Neural progenitor cell (in vitro differentiated cells): Measurements from ENCODE around the gene GALE. TPM values are rescaled to one million over a fixed set of nuclear protein-coding genes. Genes with fewer than 3 reads are reported as not detected.
"Not testable (repeated sequence)": the region's sequence is repeated elsewhere in the genome, so short reads cannot be mapped to it uniquely, and the experiment has no call there.

Source experiments
- DNase-seq: peaks from one replicate; pipeline ENCODE4 v3.0.0-alpha.2; 2016; ENCODE audit warnings: low spot score
- H2AFZ ChIP-seq: fragments of 200-600 bp; sonication (generic); replicated peaks from 2 replicates; pipeline ENCODE4 v1.6.1; 2016; ENCODE audit warnings: antibody characterized with exemption
- H3F3A ChIP-seq: fragments of 200-600 bp; sonication (generic); 2 replicates; pipeline ENCODE4 v1.6.1; 2016; ENCODE audit warnings: antibody characterized with exemption, low read depth
- H3K27ac ChIP-seq: fragments of 200-600 bp; sonication (generic); 2 replicates; pipeline ENCODE4 v1.5.1; 2016; ENCODE audit warnings: mild to moderate bottlenecking
- H3K27me3 ChIP-seq: fragments of 200-600 bp; sonication (generic); 2 replicates; pipeline ENCODE4 v1.6.1; 2016; ENCODE audit warnings: mild to moderate bottlenecking, moderate library complexity
- H3K36me3 ChIP-seq: fragments of 200-600 bp; sonication (generic); 2 replicates; pipeline ENCODE4 v1.5.1; 2016
- H3K4me1 ChIP-seq: fragments of 200-600 bp; sonication (generic); 2 replicates; pipeline ENCODE4 v1.6.1; 2016; ENCODE audit warnings: mixed run types
- H3K4me2 ChIP-seq: fragments of 200-600 bp; sonication (generic); 2 replicates; pipeline ENCODE4 v1.6.1; 2016
- H3K4me3 ChIP-seq: fragments of 200-600 bp; sonication (generic); 2 replicates; pipeline ENCODE4 v1.5.1; 2016
- H3K79me2 ChIP-seq: fragments of 200-600 bp; sonication (generic); 2 replicates; pipeline ENCODE4 v1.6.1; 2016; ENCODE audit warnings: low read depth
- H3K9ac ChIP-seq: fragments of 200-600 bp; sonication (generic); 2 replicates; pipeline ENCODE4 v1.6.1; 2016
- H3K9me3 ChIP-seq: fragments of 200-600 bp; sonication (generic); 2 replicates; pipeline ENCODE4 v1.5.1; 2016; ENCODE audit warnings: low read depth
- H4K20me1 ChIP-seq: fragments of 200-600 bp; sonication (generic); 2 replicates; pipeline ENCODE4 v1.6.1; 2016; ENCODE audit warnings: low read depth
- H3K27ac Mint-ChIP-seq: 3 replicates; pipeline ENCODE4 v1.8.0; 2021; ENCODE audit warnings: mixed read lengths
- H3K27me3 Mint-ChIP-seq: 2 replicates; pipeline ENCODE4 v1.8.0; 2022; ENCODE audit warnings: low read depth, mild to moderate bottlenecking, inconsistent platforms, moderate library complexity, mixed read lengths; ENCODE audit not compliant: insufficient read depth
- H3K36me3 Mint-ChIP-seq: 3 replicates; pipeline ENCODE4 v1.8.0; 2021; ENCODE audit warnings: mixed read lengths
- H3K4me1 Mint-ChIP-seq: 3 replicates; pipeline ENCODE4 v1.8.0; 2021; ENCODE audit warnings: mixed read lengths
- H3K4me3 Mint-ChIP-seq: 3 replicates; pipeline ENCODE4 v1.8.0; 2021; ENCODE audit warnings: mild to moderate bottlenecking, moderate library complexity, mixed read lengths
- H3K9me3 Mint-ChIP-seq: 3 replicates; pipeline ENCODE4 v1.8.0; 2020; ENCODE audit warnings: mixed read lengths
- EZH2 ChIP-seq: fragments of 200-600 bp; sonication (generic); IDR thresholded peaks from 2 replicates; pipeline ENCODE4 v1.6.1; 2017; ENCODE audit warnings: antibody characterized with exemption, mild to moderate bottlenecking, moderate library complexity
- EZH2phosphoT487 ChIP-seq: fragments of 200-600 bp; sonication (generic); IDR thresholded peaks from 2 replicates; pipeline ENCODE4 v1.6.1; 2017; ENCODE audit warnings: antibody characterized with exemption
- total RNA-seq: library from RNA; depleted of rRNA; stranded (reverse); fragments of >200 nt; gene quantifications from 2 replicates; pipeline ENCODE4 v1.2.3, GENCODE V29; 2015; ENCODE audit warnings: low replicate concordance
- TF ChIP-seq, protein P1 (sequence below): fragments of 200-600 bp; sonication (generic); IDR thresholded peaks from 2 replicates; pipeline ENCODE4 v1.5.1; 2017; ENCODE audit warnings: antibody characterized with exemption, mild to moderate bottlenecking

The GALE gene
- total RNA-seq, 1 donor from 2014 or later = 15.6 TPM

DNA sequence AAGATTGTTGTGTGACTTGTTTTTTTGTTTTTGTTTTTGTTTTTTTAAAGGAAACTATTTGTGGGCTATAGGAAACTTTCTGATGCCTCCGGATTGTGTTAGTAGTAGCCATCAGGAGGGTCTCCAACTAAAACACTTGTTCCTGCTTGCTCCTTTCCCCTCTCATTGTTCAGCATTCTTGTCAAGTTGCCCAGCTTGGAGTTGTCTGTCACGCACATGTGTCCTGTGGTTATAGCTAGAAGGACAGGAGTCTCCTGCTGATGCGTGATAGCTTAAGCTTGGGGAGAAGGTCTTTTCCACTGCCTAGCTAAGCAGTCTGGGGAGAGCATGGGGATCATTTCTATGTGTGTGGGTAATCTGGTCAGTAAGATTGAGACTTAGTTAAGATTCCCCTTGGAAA, 12.9 kb downstream of the GALE start:
- H3K4me3 ChIP-seq = no peak overlapping the region
- Mint-ChIP-seq H3K27ac (no peak overlapping the region), H3K27me3 (no peaks in the 10 kb centered on the region), H3K36me3 (peaks cover 21% of the 10 kb centered on the region), H3K9me3 (no peaks in the 10 kb centered on the region), H3K4me3 (no peak overlapping the region), H3K4me1 (peaks cover 15% of the 10 kb centered on the region)
- H3K9me3 ChIP-seq = no peaks in the 10 kb centered on the region
- H3K4me1 ChIP-seq = peaks cover 3% of the 10 kb centered on the region
- H3K4me2 ChIP-seq = no peak overlapping the region
- DNase-seq = no peak
- no peak overlapping the region for H3K9ac ChIP-seq
- peaks cover 6% of the 10 kb centered on the region for H4K20me1 ChIP-seq
- H3K27ac ChIP-seq = no peak overlapping the region
- H2AFZ ChIP-seq = no peak overlapping the region
- TF ChIP-seq, protein P1, sequence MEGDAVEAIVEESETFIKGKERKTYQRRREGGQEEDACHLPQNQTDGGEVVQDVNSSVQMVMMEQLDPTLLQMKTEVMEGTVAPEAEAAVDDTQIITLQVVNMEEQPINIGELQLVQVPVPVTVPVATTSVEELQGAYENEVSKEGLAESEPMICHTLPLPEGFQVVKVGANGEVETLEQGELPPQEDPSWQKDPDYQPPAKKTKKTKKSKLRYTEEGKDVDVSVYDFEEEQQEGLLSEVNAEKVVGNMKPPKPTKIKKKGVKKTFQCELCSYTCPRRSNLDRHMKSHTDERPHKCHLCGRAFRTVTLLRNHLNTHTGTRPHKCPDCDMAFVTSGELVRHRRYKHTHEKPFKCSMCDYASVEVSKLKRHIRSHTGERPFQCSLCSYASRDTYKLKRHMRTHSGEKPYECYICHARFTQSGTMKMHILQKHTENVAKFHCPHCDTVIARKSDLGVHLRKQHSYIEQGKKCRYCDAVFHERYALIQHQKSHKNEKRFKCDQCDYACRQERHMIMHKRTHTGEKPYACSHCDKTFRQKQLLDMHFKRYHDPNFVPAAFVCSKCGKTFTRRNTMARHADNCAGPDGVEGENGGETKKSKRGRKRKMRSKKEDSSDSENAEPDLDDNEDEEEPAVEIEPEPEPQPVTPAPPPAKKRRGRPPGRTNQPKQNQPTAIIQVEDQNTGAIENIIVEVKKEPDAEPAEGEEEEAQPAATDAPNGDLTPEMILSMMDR = no peak
- TF ChIP-seq EZH2 (no peak), EZH2phosphoT487 (no peak)
- H3F3A ChIP-seq = peaks cover 26% of the 10 kb centered on the region
- H3K79me2 ChIP-seq = peaks cover 30% of the 10 kb centered on the region
- no peaks in the 10 kb centered on the region for H3K27me3 ChIP-seq
- H3K36me3 ChIP-seq = peaks cover 4% of the 10 kb centered on the region

DNA sequence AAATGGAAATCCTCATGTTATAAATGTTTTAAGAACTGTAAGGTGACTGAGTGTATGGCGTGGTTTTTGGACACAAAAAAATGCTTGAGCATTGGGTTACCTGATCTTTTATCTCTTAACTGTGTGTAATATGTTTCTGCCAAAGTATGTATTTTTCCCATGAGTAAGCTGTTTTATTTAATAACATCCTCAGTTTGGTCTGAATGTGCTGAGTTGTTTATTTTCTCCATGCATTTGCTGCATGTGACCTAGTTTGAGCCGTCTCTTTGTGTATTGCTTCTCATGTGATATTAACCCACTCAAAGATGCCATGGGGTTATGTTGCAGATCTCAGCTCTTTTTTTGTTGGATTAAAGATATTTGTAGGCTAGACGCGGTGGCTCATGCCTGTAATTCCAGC, 15.7 kb downstream of the GALE start:
- no peaks in the 10 kb centered on the region for H3K27me3 Mint-ChIP-seq
- peaks cover 33% of the 10 kb centered on the region for H3K79me2 ChIP-seq
- no peak overlapping the region for H3K27ac ChIP-seq

GRCh38 chr1:23783141-23783540, 17.4 kb downstream of the GALE start:
- H3K4me3 Mint-ChIP-seq, H3K4me1 ChIP-seq, H3K4me3 ChIP-seq, H3K9ac ChIP-seq, H3K9me3 ChIP-seq, H3K27ac ChIP-seq, H3K27me3 Mint-ChIP-seq, H3K27me3 ChIP-seq, H2AFZ ChIP-seq, H3K27ac Mint-ChIP-seq, H3K36me3 ChIP-seq, H3K4me2 ChIP-seq, DNase-seq, H3K9me3 Mint-ChIP-seq: not testable (repeated sequence)
- Mint-ChIP-seq H3K36me3 (peaks cover 23% of the 10 kb centered on the region), H3K4me1 (peaks cover 13% of the 10 kb centered on the region)
- Histone ChIP-seq H4K20me1 (peaks cover 19% of the 10 kb centered on the region), H3F3A (peaks cover 11% of the 10 kb centered on the region), H3K79me2 (peaks cover 49% of the 10 kb centered on the region)

More for the DNA sequence above, 15.7 kb downstream of the GALE start:
- H3K36me3 ChIP-seq = peaks cover 4% of the 10 kb centered on the region
- H4K20me1 ChIP-seq = peaks cover 6% of the 10 kb centered on the region
- TF ChIP-seq EZH2phosphoT487 (no peak), EZH2 (no peak)
- TF ChIP-seq, protein P1 = no peak
- DNase-seq = no peak
- Mint-ChIP-seq H3K4me1 (peaks cover 4% of the 10 kb centered on the region), H3K9me3 (no peaks in the 10 kb centered on the region), H3K36me3 (peaks cover 24% of the 10 kb centered on the region), H3K4me3 (no peak overlapping the region), H3K27ac (no peak overlapping the region)
- no peaks in the 10 kb centered on the region for H3K27me3 ChIP-seq
- H3K9me3 ChIP-seq = no peaks in the 10 kb centered on the region
- H3K4me3 ChIP-seq = no peak overlapping the region
- no peak overlapping the region for H3K4me2 ChIP-seq
- H2AFZ ChIP-seq = no peak overlapping the region
- no peak overlapping the region for H3K9ac ChIP-seq
- peaks cover 14% of the 10 kb centered on the region for H3F3A ChIP-seq
- no peaks in the 10 kb centered on the region for H3K4me1 ChIP-seq

- peak overlapping the region; percentile 94 for H3K4me3 Mint-ChIP-seq
- no peak overlapping the region for H3K4me3 ChIP-seq
- H3K9ac ChIP-seq = no peak overlapping the region
- peaks cover 68% of the 10 kb centered on the region for H3K79me2 ChIP-seq
- H3K27me3 ChIP-seq = no peaks in the 10 kb centered on the region
- no peaks in the 10 kb centered on the region for H3K9me3 Mint-ChIP-seq
- H4K20me1 ChIP-seq = peaks cover 17% of the 10 kb centered on the region
- H3K36me3 ChIP-seq = peaks cover 4% of the 10 kb centered on the region
- H3K4me2 ChIP-seq = peak overlapping the region; percentile 96
- peaks cover 16% of the 10 kb centered on the region for H3F3A ChIP-seq
- no peak overlapping the region for H3K27ac ChIP-seq
- peaks cover 13% of the 10 kb centered on the region for H3K4me1 ChIP-seq
- DNase-seq = no peak
- no peak overlapping the region for H3K27ac Mint-ChIP-seq
- H2AFZ ChIP-seq = no peak overlapping the region
- no peaks in the 10 kb centered on the region for H3K27me3 Mint-ChIP-seq
- peaks cover 24% of the 10 kb centered on the region for H3K4me1 Mint-ChIP-seq
- H3K9me3 ChIP-seq = no peaks in the 10 kb centered on the region
- no peak for TF ChIP-seq EZH2phosphoT487
- no peak for TF ChIP-seq EZH2
- TF ChIP-seq, protein P1 = no peak
- peaks cover 3% of the 10 kb centered on the region for H3K36me3 Mint-ChIP-seq
Observed at GRCh38 chr1:23779826-23780371, 20.7 kb downstream of the GALE start.
